Posterior vena cava (tissue), 2 donors: Measurements from ENCODE around the gene WDR82. TPM values are rescaled to one million over a fixed set of nuclear protein-coding genes. Genes with fewer than 3 reads are reported as not detected.

Experiments used
- microRNA-seq, 2 donors: library from miRNA; unstranded; fragments of <30 nt; microRNA quantifications; one replicate each; pipeline ENCODE4 v1.2.0, GENCODE V29; 2020 to 2021; ENCODE audit warnings: borderline microRNAs expressed in 2 of 2
- total RNA-seq, 2 donors: library from RNA; stranded (reverse); fragmentation: NEBNext Ultra II Directional; extraction: Animal tissue kit (Norgen Biotek cat#: 25700); gene quantifications; one replicate each; pipeline ENCODE4 v1.2.1, GENCODE V29; 2021
- donor health status: DM: yes; HTN: yes; CAD: no.
- donor health status: DM: yes; HTN: yes; CAD: no.

The WDR82 gene
- total RNA-seq, 2 donors from 2014 or later, result 58.4 to 72.6 TPM

Small RNAs within 50 kb of the gene (microRNA-seq; reads per million reads assigned to microRNA genes)
- gene MIR135A1, result 0 to 0.32 reads per million in 2 donors
- gene MIRLET7G, result 103,125 to 120,594 reads per million in 2 donors

Other genes with a start within 250 kb of the WDR82 start
- gene DUSP7, start 222.1 kb downstream of the WDR82 start, total RNA-seq, result 10 to 100 TPM; 29.9 to 36.4 TPM
- gene POC1A, start 124.2 kb downstream of the WDR82 start, total RNA-seq, result 1 to 10 TPM; 1.7 to 1.9 TPM
- 10 to 100 TPM; 28.5 to 31.4 TPM for gene ALAS1, start 80.5 kb downstream of the WDR82 start, total RNA-seq
- gene TLR9, start 53.0 kb downstream of the WDR82 start, total RNA-seq, result under 1 TPM; 0.46 to 0.52 TPM
- 10 to 100 TPM; 40.0 to 51.0 TPM for gene TWF2, start 39.5 kb downstream of the WDR82 start, total RNA-seq
- 10 to 100 TPM; 21.1 to 28.8 TPM for gene PPM1M, start 32.9 kb downstream of the WDR82 start, total RNA-seq
- gene GLYCTK, start 9.2 kb upstream of the WDR82 start, total RNA-seq, result 1 to 10 TPM; 6.8 to 8.7 TPM
- gene DNAH1, start 37.7 kb upstream of the WDR82 start, total RNA-seq, result 1 to 10 TPM; 7.2 to 9.4 TPM
- gene BAP1, start 131.4 kb upstream of the WDR82 start, total RNA-seq, result 10 to 100 TPM; 53.0 to 55.1 TPM
- 1 to 10 TPM; 6.4 to 9.2 TPM for gene PHF7, start 132.0 kb upstream of the WDR82 start, total RNA-seq
- gene SEMA3G, start 166.5 kb upstream of the WDR82 start, total RNA-seq, result 10 to 100 TPM; 12.4 to 17.7 TPM
- gene TNNC1, start 175.4 kb upstream of the WDR82 start, total RNA-seq, result 1 to 10 TPM; 3.5 to 5.5 TPM
- 10 to 100 TPM; 53.0 to 65.2 TPM for gene NISCH, start 177.0 kb upstream of the WDR82 start, total RNA-seq
- gene STAB1, start 216.7 kb upstream of the WDR82 start, total RNA-seq, result 100 to 1,000 TPM; 303 to 498 TPM